H1 (cell line): ENCODE measurements around the gene BEST1. TPM values are rescaled to one million over a fixed set of nuclear protein-coding genes. Genes with fewer than 3 reads are reported as not detected.

Experiments used
- CTCF ChIA-PET: fragments of 300-600 bp; sonication (Branson Sonifier 250); formaldehyde crosslinking; loops from one replicate; lab custom pipeline; 2021; ENCODE audit not compliant: partially characterized antibody; lab: Charles Lee
- POLR2A ChIA-PET: fragments of 300-600 bp; sonication (Branson Sonifier 250); formaldehyde crosslinking; loops from one replicate; lab custom pipeline; 2021; ENCODE audit warnings: inconsistent platforms; ENCODE audit not compliant: partially characterized antibody; lab: Charles Lee
- DNase-seq, 2 experiments: peaks; one replicate each; pipeline versions ENCODE4 v3.0.0 to v3.0.0-alpha.2; 2010 to 2022; ENCODE audit warnings: low spot score in 2 of 2, low read depth in 1 of 2, mixed read lengths in 1 of 2
- FAIRE-seq: peaks from 2 replicates; lab custom pipeline; 2011; peaks lifted over from hg19 to GRCh38; lab: Jason Lieb, UNC
- H2AFZ ChIP-seq: 2 replicates; pipeline ENCODE4 v1.8.1; 2012; ENCODE audit warnings: low read length, inconsistent platforms
- H2AK5ac ChIP-seq: 2 replicates; pipeline ENCODE4 v1.6.1; 2013; ENCODE audit warnings: low read depth, low read length
- H2BK120ac ChIP-seq: replicated peaks from 2 replicates; pipeline ENCODE3; 2013; ENCODE audit warnings: low read depth, low read length, inconsistent platforms
- H2BK12ac ChIP-seq: 2 replicates; pipeline ENCODE4 v1.6.1; 2013; ENCODE audit warnings: low read depth, low read length
- H2BK15ac ChIP-seq: 2 replicates; pipeline ENCODE4 v1.6.1; 2013; ENCODE audit warnings: low read length
- H2BK20ac ChIP-seq: 2 replicates; pipeline ENCODE4 v1.6.1; 2013; ENCODE audit warnings: low read length
- H2BK5ac ChIP-seq: 2 replicates; pipeline ENCODE4 v1.6.1; 2013; ENCODE audit warnings: low read depth, low read length
- H3K14ac ChIP-seq: 2 replicates; pipeline ENCODE4 v1.6.1; 2013; ENCODE audit warnings: inconsistent platforms; ENCODE audit not compliant: insufficient read length
- H3K18ac ChIP-seq: 2 replicates; pipeline ENCODE4 v1.6.1; 2013; ENCODE audit warnings: low read length; ENCODE audit errors: extremely low read depth
- H3K23ac ChIP-seq: 2 replicates; pipeline ENCODE4 v1.6.1; 2013; ENCODE audit warnings: inconsistent platforms; ENCODE audit not compliant: insufficient read length
- H3K23me2 ChIP-seq: 2 replicates; pipeline ENCODE4 v1.6.1; 2013; ENCODE audit warnings: low read depth, low read length
- H3K27ac ChIP-seq: 2 replicates; pipeline ENCODE4 v1.6.1; 2011; ENCODE audit warnings: low read depth, low read length, inconsistent platforms
- H3K27me3 ChIP-seq, 4 experiments: replicated peaks in 1 of 4; 1 replicate in 1 of 4; 2 replicates in 3 of 4; pipeline versions ENCODE4 v1.6.1 to v1.8.1; 2011 to 2013; ENCODE audit warnings: low read length in 3 of 4, mild to moderate bottlenecking in 3 of 4, inconsistent platforms in 2 of 4, mixed read lengths in 2 of 4, moderate library complexity in 1 of 4; ENCODE audit not compliant: control insufficient read depth in 3 of 4, insufficient read depth in 3 of 4; ENCODE audit errors: extremely low read depth in 1 of 4
- H3K36me3 ChIP-seq, 4 experiments: 2 replicates each; pipeline versions ENCODE4 v1.6.1 to v1.8.1; 2011 to 2013; ENCODE audit warnings: mild to moderate bottlenecking in 4 of 4, low read length in 3 of 4, moderate library complexity in 2 of 4, control low read depth in 1 of 4, inconsistent platforms in 1 of 4; ENCODE audit not compliant: insufficient read depth in 4 of 4, control insufficient read depth in 2 of 4
- H3K4ac ChIP-seq: replicated peaks from 2 replicates; pipeline ENCODE3; 2013; ENCODE audit warnings: low read length, low read depth, mixed read lengths, inconsistent platforms; ENCODE audit not compliant: insufficient read length
- H3K4me1 ChIP-seq, 4 experiments: replicated peaks in 1 of 4; 1 replicate in 1 of 4; 2 replicates in 3 of 4; pipeline versions ENCODE4 v1.6.1 to v1.8.1; 2011 to 2013; ENCODE audit warnings: low read length in 3 of 4, inconsistent platforms in 2 of 4, mixed read lengths in 1 of 4; ENCODE audit not compliant: insufficient read depth in 4 of 4, control insufficient read depth in 3 of 4
- H3K4me2 ChIP-seq, 2 experiments: 2 replicates each; pipeline versions ENCODE4 v1.6.1 to v1.8.1; 2011 to 2013; ENCODE audit warnings: low read depth in 2 of 2, low read length in 2 of 2, control low read depth in 1 of 2, inconsistent platforms in 1 of 2, mild to moderate bottlenecking in 1 of 2; ENCODE audit not compliant: insufficient read depth in 1 of 2
- H3K4me3 ChIP-seq, 4 experiments: fragments of 200-600, 300-600 bp in 1 of 4; sonication (generic), shearing (Covaris generic), sonication (Bioruptor Twin) in 1 of 4; 2 replicates each; pipeline versions ENCODE4 v1.5.1 to v1.8.1; 2011 to 2016; ENCODE audit warnings: low read length in 4 of 4, low read depth in 3 of 4, control low read depth in 2 of 4, inconsistent platforms in 2 of 4, mild to moderate bottlenecking in 2 of 4, mixed read lengths in 1 of 4, moderate library complexity in 1 of 4; ENCODE audit not compliant: insufficient read depth in 2 of 4; ENCODE audit errors: extremely low read depth in 1 of 4
- H3K56ac ChIP-seq: replicated peaks from 2 replicates; pipeline ENCODE3; 2013; ENCODE audit warnings: low read depth, mild to moderate bottlenecking, mixed read lengths, low read length, inconsistent platforms; ENCODE audit not compliant: insufficient read length
- H3K79me1 ChIP-seq: 2 replicates; pipeline ENCODE4 v1.6.1; 2013; ENCODE audit warnings: low read depth, low read length, control low read depth
- H3K79me2 ChIP-seq, 2 experiments: 2 replicates each; pipeline versions ENCODE4 v1.6.1 to v1.8.1; 2012 to 2013; ENCODE audit warnings: low read length in 2 of 2, mild to moderate bottlenecking in 2 of 2, inconsistent platforms in 1 of 2; ENCODE audit not compliant: insufficient read depth in 2 of 2, control insufficient read depth in 1 of 2
- H3K9ac ChIP-seq, 4 experiments: replicated peaks in 1 of 4; 1 replicate in 1 of 4; 2 replicates in 3 of 4; pipeline versions ENCODE4 v1.6.1 to v1.8.1; 2011 to 2013; ENCODE audit warnings: low read depth in 3 of 4, low read length in 3 of 4, control low read depth in 2 of 4, mild to moderate bottlenecking in 2 of 4, moderate library complexity in 2 of 4, inconsistent platforms in 1 of 4; ENCODE audit errors: extremely low read depth in 1 of 4
- H3K9me3 ChIP-seq, 2 experiments: 2 replicates each; pipeline versions ENCODE4 v1.6.1 to v1.8.1; 2012 to 2013; ENCODE audit warnings: mild to moderate bottlenecking in 2 of 2, moderate library complexity in 2 of 2, control low read depth in 1 of 2, inconsistent platforms in 1 of 2, low read depth in 1 of 2, low read length in 1 of 2, mixed read lengths in 1 of 2; ENCODE audit not compliant: insufficient read depth in 2 of 2
- H4K20me1 ChIP-seq, 2 experiments: replicated peaks in 1 of 2; 2 replicates each; pipeline versions ENCODE3 to v1.8.1; 2011 to 2013; ENCODE audit warnings: inconsistent platforms in 2 of 2, low read length in 2 of 2, mild to moderate bottlenecking in 1 of 2; ENCODE audit not compliant: insufficient read depth in 2 of 2, control insufficient read depth in 1 of 2
- H4K5ac ChIP-seq: 2 replicates; pipeline ENCODE4 v1.6.1; 2013; ENCODE audit warnings: low read length, low read depth, mixed read lengths, inconsistent platforms; ENCODE audit not compliant: insufficient read length
- H4K8ac ChIP-seq: 2 replicates; pipeline ENCODE4 v1.8.0; 2013; ENCODE audit warnings: mild to moderate bottlenecking, moderate library complexity, low read length, inconsistent platforms; ENCODE audit not compliant: insufficient read depth; ENCODE audit errors: extremely low read depth
- H4K91ac ChIP-seq: replicated peaks from 2 replicates; pipeline ENCODE3; 2013; ENCODE audit warnings: low read length, mixed read lengths, inconsistent platforms; ENCODE audit not compliant: insufficient read length
- JUN ChIP-seq: IDR thresholded peaks from 2 replicates; pipeline ENCODE4 v1.6.1; 2011; ENCODE audit warnings: low read depth, mild to moderate bottlenecking, improper control_type of control experiment, low read length
- NRF1 ChIP-seq: IDR thresholded peaks from 2 replicates; pipeline ENCODE4 v1.6.1; 2011; ENCODE audit warnings: mild to moderate bottlenecking, low read depth, low read length, improper control_type of control experiment
- POLR2AphosphoS5 ChIP-seq: IDR thresholded peaks from 2 replicates; pipeline ENCODE4 v1.6.1; 2011; ENCODE audit warnings: low read depth, low read length
- SIX5 ChIP-seq: IDR thresholded peaks from 2 replicates; pipeline ENCODE4 v1.6.1; 2011; ENCODE audit warnings: mild to moderate bottlenecking, low read depth, low read length
- TAF7 ChIP-seq: optimal IDR thresholded peaks from 2 replicates; pipeline ENCODE3; 2011; ENCODE audit warnings: low read depth, mild to moderate bottlenecking, inconsistent platforms, low read length, moderate library complexity, borderline replicate concordance
- TEAD4 ChIP-seq: IDR thresholded peaks from 2 replicates; pipeline ENCODE4 v1.6.1; 2012; ENCODE audit warnings: low read depth, low read length, inconsistent platforms, mixed read lengths
- YY1 ChIP-seq: IDR thresholded peaks from 2 replicates; pipeline ENCODE4 v1.6.1; 2011; ENCODE audit warnings: low read depth, mild to moderate bottlenecking, low read length
- ZNF274 ChIP-seq: IDR thresholded peaks from 2 replicates; pipeline ENCODE4 v1.7.0; 2012; ENCODE audit warnings: low read length, borderline replicate concordance; ENCODE audit errors: extremely low read depth
- WGBS, 2 experiments: shearing (Covaris generic) in 1 of 2; methylation state at CpG; one replicate each; pipeline versions ENCODE4 v1.1.6 to v1.1.7; 2013 to 2015; ENCODE audit warnings: low lambda C conversion rate in 2 of 2, mixed read lengths in 2 of 2, inconsistent platforms in 1 of 2, low coverage in 1 of 2, missing lambda C conversion rate in 1 of 2; ENCODE audit not compliant: insufficient replicate concordance in 2 of 2, insufficient coverage in 1 of 2, insufficient read length in 1 of 2; ENCODE audit errors: extremely low coverage in 1 of 2, missing lambda C conversion rate in 1 of 2; 5-methylcytosine and 5-hydroxymethylcytosine counted together
- polyA plus RNA-seq, 7 experiments: library from polyadenylated mRNA; depleted of rRNA in 3 of 7; stranded (reverse) in 5 of 7; unstranded in 2 of 7; fragments of >200 nt in 5 of 7; fragments of 200-250 nt in 2 of 7; gene quantifications; 1 replicate in 5 of 7; 2 replicates in 1 of 7; 4 replicates in 1 of 7; pipeline versions ENCODE4 v1.2.1 to v1.2.3, GENCODE V29; 2011 to 2013; ENCODE audit warnings: missing spikeins in 2 of 7, mixed read lengths in 2 of 7
- total RNA-seq: library from RNA; stranded (reverse); fragmentation: NEBNext Ultra II Directional; extraction: Animal tissue kit (Norgen Biotek cat#: 25700); gene quantifications from 2 replicates; pipeline ENCODE4 v1.2.1, GENCODE V29; 2021
- TF ChIP-seq, protein P1 (sequence below): IDR thresholded peaks from 2 replicates; pipeline ENCODE4 v1.6.1; 2012; ENCODE audit warnings: low read length, inconsistent platforms

Gene BEST1
- total and polyA plus RNA-seq, 2 of the 8 experiments (the other 6 are each of a cell fraction or from before 2014, with no cell fraction given) = 0.22 to 0.62 TPM

DNA sequence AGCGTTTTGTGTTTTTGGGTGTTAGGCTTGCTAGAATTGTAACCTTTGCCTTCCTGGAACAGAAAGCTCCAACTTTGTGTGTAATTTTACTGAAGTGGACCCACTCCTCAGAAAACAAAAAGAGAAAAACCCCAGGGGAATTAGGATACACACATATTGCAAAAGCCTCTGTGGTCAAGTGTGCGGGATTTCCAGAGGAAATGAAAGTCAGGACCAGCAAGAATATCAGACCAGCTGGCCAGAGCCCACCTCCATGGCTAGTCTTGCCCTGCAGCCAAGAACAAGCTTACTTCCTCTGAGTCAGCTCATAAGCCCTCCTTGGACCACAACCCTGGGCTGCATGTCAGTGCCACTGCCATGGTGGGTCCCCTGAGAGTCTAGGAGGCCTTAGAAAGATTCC is 54.3 kb downstream of the BEST1 start:
- Histone ChIP-seq H3K79me1 (no peaks in the 10 kb centered on the region), H2BK5ac (no peak overlapping the region), H4K20me1 (no peaks in the 10 kb centered on the region), H3K27me3 (no peaks in the 10 kb centered on the region), H2BK20ac (no peak overlapping the region), H3K23me2 (no peaks in the 10 kb centered on the region), H3K9ac (no peak overlapping the region), H3K4me3 (no peak overlapping the region), H2BK120ac (no peak overlapping the region), H2AFZ (no peak overlapping the region), H3K23ac (no peak overlapping the region), H4K8ac (no peak overlapping the region), H3K56ac (no peak overlapping the region), H3K27ac (no peak overlapping the region), H3K4me1 (peaks cover 3 to 14% (median 5%) of the 10 kb centered on the region in 4 experiments), H3K79me2 (no peaks in the 10 kb centered on the region), H3K4ac (no peak overlapping the region), H3K18ac (no peak overlapping the region), H3K9me3 (no peaks in the 10 kb centered on the region), H3K4me2 (no peak overlapping the region), H4K91ac (no peak overlapping the region), H2BK12ac (peak overlapping the region; percentile 27; the same call in 1 of the 2 replicates), H2BK15ac (no peak overlapping the region), H4K5ac (no peak overlapping the region), H3K36me3 (no peaks in the 10 kb centered on the region), H3K14ac (no peak overlapping the region), H2AK5ac (no peak overlapping the region)
- no peak for FAIRE-seq
- WGBS, 2 experiments = 97% methylated on average over 2 of the region's 2 CpGs; no CpG with 5 or more reads in 1 of the 2 experiments
- no peak for DNase-seq
- ChIA-PET POLR2A (interaction anchor here (0.8 to 4.6 kb wide), 2 partner anchors 34 to 37 kb away, joined by 3 to 18 read pairs; partner anchors contain the start of gene FTH1), CTCF (interaction anchor here (1.1 to 2.2 kb wide), 2 partner anchors 12 to 78 kb away, joined by 3 to 7 read pairs; no protein-coding TSS in a partner anchor)
- TF ChIP-seq TAF7 = no peak
- TF ChIP-seq SIX5 = no peak
- TF ChIP-seq YY1 = no peak
- TF ChIP-seq POLR2AphosphoS5 = no peak
- TF ChIP-seq, protein P1, sequence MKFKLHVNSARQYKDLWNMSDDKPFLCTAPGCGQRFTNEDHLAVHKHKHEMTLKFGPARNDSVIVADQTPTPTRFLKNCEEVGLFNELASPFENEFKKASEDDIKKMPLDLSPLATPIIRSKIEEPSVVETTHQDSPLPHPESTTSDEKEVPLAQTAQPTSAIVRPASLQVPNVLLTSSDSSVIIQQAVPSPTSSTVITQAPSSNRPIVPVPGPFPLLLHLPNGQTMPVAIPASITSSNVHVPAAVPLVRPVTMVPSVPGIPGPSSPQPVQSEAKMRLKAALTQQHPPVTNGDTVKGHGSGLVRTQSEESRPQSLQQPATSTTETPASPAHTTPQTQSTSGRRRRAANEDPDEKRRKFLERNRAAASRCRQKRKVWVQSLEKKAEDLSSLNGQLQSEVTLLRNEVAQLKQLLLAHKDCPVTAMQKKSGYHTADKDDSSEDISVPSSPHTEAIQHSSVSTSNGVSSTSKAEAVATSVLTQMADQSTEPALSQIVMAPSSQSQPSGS = no peak
- TF ChIP-seq NRF1 = no peak
- no peak for TF ChIP-seq ZNF274
- no peak for TF ChIP-seq JUN
- TF ChIP-seq TEAD4 = no peak
